KOPT-K1 (cell line): ENCODE data around the gene PSMB4.
"Not testable (repeated sequence)": the region's sequence is repeated elsewhere in the genome, so short reads cannot be mapped to it uniquely, and the experiment has no call there.

Experiments
- H3K27ac ChIP-seq: fragments of 200-600 bp; sonication (generic); 2 replicates; pipeline ENCODE4 v1.5.1; 2016; ENCODE audit warnings: antibody characterized with exemption, mild to moderate bottlenecking, low read depth, low read length; ENCODE audit not compliant: poor library complexity, severe bottlenecking
- H3K36me3 ChIP-seq: fragments of 200-600 bp; sonication (generic); 2 replicates; pipeline ENCODE4 v1.5.1; 2017; ENCODE audit warnings: antibody characterized with exemption, mild to moderate bottlenecking, low read length, moderate library complexity; ENCODE audit not compliant: insufficient read depth
- H3K9me3 ChIP-seq: fragments of 200-600 bp; sonication (generic); 2 replicates; pipeline ENCODE4 v1.5.1; 2017; ENCODE audit warnings: antibody characterized with exemption, low read length, mild to moderate bottlenecking; ENCODE audit not compliant: insufficient read depth, poor library complexity, severe bottlenecking

PSMB4 gene

GRCh38 chr1:151372058-151372934, 27.1 kb upstream of the PSMB4 start, which contains the start of gene SELENBP1:
Gene SELENBP1, minus strand, starts transcription at chr1:151372705. Its CDS starts 64 bp downstream, at chr1:151372641.
- Histone ChIP-seq H3K27ac (no peak within 1 kb of the TSS), H3K36me3 (no peaks in the 10 kb centered on the region), H3K9me3 (no peaks in the 10 kb centered on the region)

GRCh38 chr1:151373196-151373595, 26.2 kb upstream of the PSMB4 start:
- Histone ChIP-seq H3K27ac (no peak overlapping the region), H3K36me3 (no peaks in the 10 kb centered on the region)

GRCh38 chr1:151377150-151377884, 22.1 kb upstream of the PSMB4 start:
- Histone ChIP-seq H3K36me3 (no peaks in the 10 kb centered on the region), H3K9me3 (no peaks in the 10 kb centered on the region), H3K27ac (no peak overlapping the region)

More at GRCh38 chr1:151373196-151373595, 26.2 kb upstream of the PSMB4 start:
- H3K9me3 ChIP-seq: no peaks in the 10 kb centered on the region

- no peaks in the 10 kb centered on the region for H3K36me3 ChIP-seq
- H3K27ac ChIP-seq: no peak overlapping the region
- H3K9me3 ChIP-seq: no peaks in the 10 kb centered on the region
Measured at GRCh38 chr1:151384584-151384983, 14.8 kb upstream of the PSMB4 start.

GRCh38 chr1:151386002-151386401, 13.4 kb upstream of the PSMB4 start:
- Histone ChIP-seq H3K36me3 (no peaks in the 10 kb centered on the region), H3K27ac (no peak overlapping the region), H3K9me3 (no peaks in the 10 kb centered on the region)

- not testable (repeated sequence) for H3K27ac ChIP-seq, H3K9me3 ChIP-seq, H3K36me3 ChIP-seq
Measured at GRCh38 chr1:151390221-151391078, 8.9 kb upstream of the PSMB4 start.

- H3K36me3 ChIP-seq: no peaks in the 10 kb centered on the region
- H3K9me3 ChIP-seq: no peaks in the 10 kb centered on the region
- H3K27ac ChIP-seq: no peak overlapping the region
Measured at GRCh38 chr1:151391079-151391563, 8.3 kb upstream of the PSMB4 start.

- Histone ChIP-seq H3K27ac (no peak overlapping the region), H3K36me3 (no peaks in the 10 kb centered on the region), H3K9me3 (no peaks in the 10 kb centered on the region)
Measured at GRCh38 chr1:151393583-151393982, 5.8 kb upstream of the PSMB4 start.

GRCh38 chr1:151396265-151396664, 3.1 kb upstream of the PSMB4 start:
- H3K27ac ChIP-seq, H3K36me3 ChIP-seq, H3K9me3 ChIP-seq: not testable (repeated sequence)

- Histone ChIP-seq H3K27ac (no peak overlapping the region), H3K9me3 (no peaks in the 10 kb centered on the region), H3K36me3 (peaks cover 60% of the 10 kb centered on the region)
Measured at GRCh38 chr1:151401125-151401788, 1.9 kb downstream of the PSMB4 start.

- H3K27ac ChIP-seq: no peak overlapping the region
- peaks cover 66% of the 10 kb centered on the region for H3K36me3 ChIP-seq
- H3K9me3 ChIP-seq: no peaks in the 10 kb centered on the region
Measured at GRCh38 chr1:151401860-151402259, 2.5 kb downstream of the PSMB4 start.

GRCh38 chr1:151402764-151403163, 3.4 kb downstream of the PSMB4 start:
- no peaks in the 10 kb centered on the region for H3K9me3 ChIP-seq
- H3K27ac ChIP-seq: no peak overlapping the region
- H3K36me3 ChIP-seq: peaks cover 75% of the 10 kb centered on the region

- Histone ChIP-seq H3K36me3 (peaks cover 83% of the 10 kb centered on the region), H3K27ac (no peak overlapping the region)
Measured at GRCh38 chr1:151403612-151404011, 4.2 kb downstream of the PSMB4 start.

GRCh38 chr1:151405187-151405951, 6.0 kb downstream of the PSMB4 start:
- H3K27ac ChIP-seq: no peak overlapping the region
- H3K36me3 ChIP-seq: peaks cover 100% of the 10 kb centered on the region
- H3K9me3 ChIP-seq: no peaks in the 10 kb centered on the region

More at GRCh38 chr1:151403612-151404011, 4.2 kb downstream of the PSMB4 start:
- H3K9me3 ChIP-seq: no peaks in the 10 kb centered on the region
